Measurements from ENCODE around the gene TMEM44.

GRCh38 chr3:194617143-194617671 is 16.0 kb downstream of the TMEM44 start:
- no peak for TF ChIP-seq CSRNP3 (CRISPR knock-in tag; IDR thresholded peaks at IDR 0.05)
- no peak for TF ChIP-seq BACH2 (CRISPR knock-in tag; IDR thresholded peaks at IDR 0.05; ENCODE audit: borderline replicate concordance)
- no peak for TF ChIP-seq PATZ1 (CRISPR knock-in tag; IDR thresholded peaks at IDR 0.05; ENCODE audit: borderline replicate concordance)
- no peak for TF ChIP-seq CSDC2 (CRISPR knock-in tag; IDR thresholded peaks at IDR 0.05)
- no peak for TF ChIP-seq TOX (CRISPR knock-in tag; IDR thresholded peaks at IDR 0.05; ENCODE audit: borderline replicate concordance)
- TF ChIP-seq ARNTL (CRISPR knock-in tag; IDR thresholded peaks at IDR 0.05; ENCODE audit: borderline replicate concordance, low read depth) = no peak
- no peak for TF ChIP-seq OSR1 (CRISPR knock-in tag; IDR thresholded peaks at IDR 0.05)
- TF ChIP-seq ISL1 (CRISPR knock-in tag; IDR thresholded peaks at IDR 0.05) = no peak
- no peak for TF ChIP-seq PPARA (CRISPR knock-in tag; IDR thresholded peaks at IDR 0.05; ENCODE audit: borderline replicate concordance)
- TF ChIP-seq CREB5 (CRISPR knock-in tag; IDR thresholded peaks at IDR 0.05; ENCODE audit: low read depth) = no peak

Measured in SK-N-SH treated with all-trans-retinoic acid at 6 μM for 48 hours (cell line).